Middle frontal gyrus (tissue), 1 donor: Measurements from ENCODE around the gene OSTF1.
A peak's percentile ranks its signal among the peaks of the same experiment; 100 is the strongest.

Experiments used
- DNase-seq: peaks from one replicate; pipeline ENCODE4 v3.0.0-alpha.2; 2015; ENCODE audit warnings: low spot score; ENCODE audit errors: extremely low spot score

OSTF1 gene

GRCh38 chr9:75161116-75161857, 73.0 kb downstream of the OSTF1 start:
- DNase-seq: no peak

- DNase-seq: no peak
Observed at GRCh38 chr9:75163764-75164163, 75.5 kb downstream of the OSTF1 start.

- DNase-seq: no peak
Observed at GRCh38 chr9:75164573-75164972, 76.3 kb downstream of the OSTF1 start.

- no peak for DNase-seq
Observed at GRCh38 chr9:75167281-75167680, 79.0 kb downstream of the OSTF1 start.

- no peak for DNase-seq
Observed at GRCh38 chr9:75168270-75169178, 80.2 kb downstream of the OSTF1 start.

- DNase-seq: no peak
Observed at GRCh38 chr9:75169623-75170022, 81.3 kb downstream of the OSTF1 start.

GRCh38 chr9:75170898-75171360, 82.6 kb downstream of the OSTF1 start:
- DNase-seq: no peak

- DNase-seq: no peak
Observed at GRCh38 chr9:75175395-75175794, 87.1 kb downstream of the OSTF1 start.

GRCh38 chr9:75176037-75176436, 87.7 kb downstream of the OSTF1 start:
- DNase-seq: no peak

- no peak for DNase-seq
Observed at GRCh38 chr9:75181750-75182149, 93.4 kb downstream of the OSTF1 start.

GRCh38 chr9:75183306-75183705, 95.0 kb downstream of the OSTF1 start:
- DNase-seq: no peak

GRCh38 chr9:75184471-75184870, 96.2 kb downstream of the OSTF1 start:
- no peak for DNase-seq

- DNase-seq: no peak
Observed at GRCh38 chr9:75185585-75186170, 97.4 kb downstream of the OSTF1 start.

GRCh38 chr9:75186767-75187380, 98.6 kb downstream of the OSTF1 start:
- peak; percentile 50 for DNase-seq

- no peak for DNase-seq
Observed at GRCh38 chr9:75188756-75189155, 100.4 kb downstream of the OSTF1 start.

GRCh38 chr9:75190762-75191161, 102.4 kb downstream of the OSTF1 start:
- no peak for DNase-seq
